CD4-positive, alpha-beta T cell treated with Interleukin-4 for 1 hour (primary cell): ENCODE data around the gene PCAT7.
"Not testable (repeated sequence)": the region's sequence is repeated elsewhere in the genome, so short reads cannot be mapped to it uniquely, and the experiment has no call there.

Experiments used
- DNase-seq, 2 donors: peaks; one replicate each; pipeline ENCODE4 v3.0.0-alpha.2; 2020 to 2022

The PCAT7 gene

GRCh38 chr9:94564279-94564678 lies 9.4 kb downstream of the PCAT7 start:
- DNase-seq, result not testable (repeated sequence)

- DNase-seq, result no peak
Observed at GRCh38 chr9:94566550-94566949, 11.7 kb downstream of the PCAT7 start.

GRCh38 chr9:94567271-94567670 lies 12.4 kb downstream of the PCAT7 start:
- no peak for DNase-seq

GRCh38 chr9:94568250-94568889 lies 13.5 kb downstream of the PCAT7 start:
- DNase-seq, result no peak

- no peak for DNase-seq
Observed at GRCh38 chr9:94568972-94569712, 14.3 kb downstream of the PCAT7 start.

- no peak for DNase-seq
Observed at GRCh38 chr9:94576131-94576530, 21.2 kb downstream of the PCAT7 start.

- DNase-seq, result no peak
Observed at GRCh38 chr9:94577036-94577435, 22.2 kb downstream of the PCAT7 start.

- no peak for DNase-seq
Observed at GRCh38 chr9:94577571-94577970, 22.7 kb downstream of the PCAT7 start.

- no peak for DNase-seq
Observed at GRCh38 chr9:94581728-94582127, 26.8 kb downstream of the PCAT7 start.

GRCh38 chr9:94584555-94584954 lies 29.7 kb downstream of the PCAT7 start:
- peak in 1 of 2 donors; percentile 22 for DNase-seq

GRCh38 chr9:94586316-94586715 lies 31.4 kb downstream of the PCAT7 start:
- DNase-seq, result no peak

- no peak for DNase-seq
Observed at GRCh38 chr9:94586814-94587213, 31.9 kb downstream of the PCAT7 start.

- DNase-seq, result no peak
Observed at GRCh38 chr9:94588681-94589080, 33.8 kb downstream of the PCAT7 start.

- not testable (repeated sequence) for DNase-seq
Observed at GRCh38 chr9:94591046-94591545, 36.2 kb downstream of the PCAT7 start.

GRCh38 chr9:94591876-94592275 lies 37.0 kb downstream of the PCAT7 start:
- no peak for DNase-seq

- DNase-seq, result not testable (repeated sequence)
Observed at GRCh38 chr9:94592683-94593082, 37.8 kb downstream of the PCAT7 start.

GRCh38 chr9:94593459-94594345 lies 38.8 kb downstream of the PCAT7 start, which contains the start of gene FBP2:
Gene FBP2, minus strand, starts transcription at chr9:94593824. Its CDS starts 98 bp downstream, at chr9:94593726.
- DNase-seq, result no peak

- no peak for DNase-seq
Observed at GRCh38 chr9:94599102-94599501, 44.2 kb downstream of the PCAT7 start.

GRCh38 chr9:94600258-94600657 lies 45.4 kb downstream of the PCAT7 start:
- no peak for DNase-seq

- DNase-seq, result no peak
Observed at GRCh38 chr9:94600715-94601114, 45.8 kb downstream of the PCAT7 start.

- no peak for DNase-seq
Observed at GRCh38 chr9:94602666-94603065, 47.8 kb downstream of the PCAT7 start.

- peak; percentile 55 to 61 for DNase-seq
Observed at GRCh38 chr9:94603259-94604160, 48.6 kb downstream of the PCAT7 start.
